Measurements from ENCODE around the gene CMSS1. TPM values are rescaled to one million over a fixed set of nuclear protein-coding genes. Genes with fewer than 3 reads are reported as not detected.

The CMSS1 gene
- polyA plus RNA-seq, 1 donor from 2014 or later: 31.8 TPM

DNA sequence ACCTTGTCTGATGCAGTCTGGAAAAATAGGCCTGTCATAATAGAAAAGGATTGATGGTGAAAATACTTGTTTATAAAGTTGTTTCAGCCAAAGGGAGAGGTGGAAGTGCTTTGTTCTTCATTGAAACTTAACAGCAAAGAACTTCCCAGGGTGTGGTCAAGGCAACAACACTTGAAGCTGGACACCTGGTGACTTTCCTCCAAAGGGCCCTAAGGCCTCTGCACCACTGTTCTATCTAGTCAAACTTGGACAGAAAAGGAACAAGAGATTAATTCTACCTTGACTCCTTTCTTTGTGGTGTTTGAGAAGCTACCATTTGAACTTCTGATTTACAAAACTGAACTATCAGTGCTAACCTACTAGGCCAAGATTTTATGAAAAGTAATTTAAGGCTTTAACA, 102.0 kb downstream of the CMSS1 start:
- Histone ChIP-seq H3K9ac (ENCODE audit: low read length) (no peak overlapping the region), H3K79me2 (replicated peaks; ENCODE audit: insufficient read depth, low read length) (no peaks in the 10 kb centered on the region), H3K27me3 (ENCODE audit: insufficient read depth, low read depth, low read length) (no peaks in the 10 kb centered on the region), H3K4me3 (ENCODE audit: low read length) (no peak overlapping the region), H3K9me3 (ENCODE audit: low read length) (no peaks in the 10 kb centered on the region), H4K20me1 (ENCODE audit: insufficient read depth) (no peaks in the 10 kb centered on the region), H3F3A (ENCODE audit: insufficient read depth, low read length, poor library complexity, severe bottlenecking) (no peaks in the 10 kb centered on the region), H3K9me2 (ENCODE audit: insufficient read depth, low read length) (no peaks in the 10 kb centered on the region), H3K36me3 (ENCODE audit: insufficient read depth, low read length) (no peaks in the 10 kb centered on the region), H2AFZ (ENCODE audit: low read depth, low read length) (no peak overlapping the region), H3K4me2 (ENCODE audit: low read length) (no peak overlapping the region), H3K27ac (ENCODE audit: low read length) (no peak overlapping the region)
- TF ChIP-seq SMC3 (conservative IDR thresholded peaks at IDR 0.05; ENCODE audit: poor library complexity) (no peak), EZH2 (IDR thresholded peaks at IDR 0.05; ENCODE audit: borderline replicate concordance, insufficient read depth, low read length, poor library complexity, severe bottlenecking) (no peak), TAF1 (IDR thresholded peaks at IDR 0.05; ENCODE audit: low read depth) (no peak), EP300 (conservative IDR thresholded peaks at IDR 0.05; ENCODE audit: poor library complexity, severe bottlenecking) (no peak), RAD21 (conservative IDR thresholded peaks at IDR 0.05) (no peak), MXI1 (conservative IDR thresholded peaks at IDR 0.05; ENCODE audit: poor library complexity, severe bottlenecking) (no peak), POLR2AphosphoS5 (IDR thresholded peaks at IDR 0.05) (no peak)
- TF ChIP-seq, protein P1, sequence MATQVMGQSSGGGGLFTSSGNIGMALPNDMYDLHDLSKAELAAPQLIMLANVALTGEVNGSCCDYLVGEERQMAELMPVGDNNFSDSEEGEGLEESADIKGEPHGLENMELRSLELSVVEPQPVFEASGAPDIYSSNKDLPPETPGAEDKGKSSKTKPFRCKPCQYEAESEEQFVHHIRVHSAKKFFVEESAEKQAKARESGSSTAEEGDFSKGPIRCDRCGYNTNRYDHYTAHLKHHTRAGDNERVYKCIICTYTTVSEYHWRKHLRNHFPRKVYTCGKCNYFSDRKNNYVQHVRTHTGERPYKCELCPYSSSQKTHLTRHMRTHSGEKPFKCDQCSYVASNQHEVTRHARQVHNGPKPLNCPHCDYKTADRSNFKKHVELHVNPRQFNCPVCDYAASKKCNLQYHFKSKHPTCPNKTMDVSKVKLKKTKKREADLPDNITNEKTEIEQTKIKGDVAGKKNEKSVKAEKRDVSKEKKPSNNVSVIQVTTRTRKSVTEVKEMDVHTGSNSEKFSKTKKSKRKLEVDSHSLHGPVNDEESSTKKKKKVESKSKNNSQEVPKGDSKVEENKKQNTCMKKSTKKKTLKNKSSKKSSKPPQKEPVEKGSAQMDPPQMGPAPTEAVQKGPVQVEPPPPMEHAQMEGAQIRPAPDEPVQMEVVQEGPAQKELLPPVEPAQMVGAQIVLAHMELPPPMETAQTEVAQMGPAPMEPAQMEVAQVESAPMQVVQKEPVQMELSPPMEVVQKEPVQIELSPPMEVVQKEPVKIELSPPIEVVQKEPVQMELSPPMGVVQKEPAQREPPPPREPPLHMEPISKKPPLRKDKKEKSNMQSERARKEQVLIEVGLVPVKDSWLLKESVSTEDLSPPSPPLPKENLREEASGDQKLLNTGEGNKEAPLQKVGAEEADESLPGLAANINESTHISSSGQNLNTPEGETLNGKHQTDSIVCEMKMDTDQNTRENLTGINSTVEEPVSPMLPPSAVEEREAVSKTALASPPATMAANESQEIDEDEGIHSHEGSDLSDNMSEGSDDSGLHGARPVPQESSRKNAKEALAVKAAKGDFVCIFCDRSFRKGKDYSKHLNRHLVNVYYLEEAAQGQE (IDR thresholded peaks at IDR 0.05; ENCODE audit: borderline replicate concordance): no peak
- TF ChIP-seq, protein P2, sequence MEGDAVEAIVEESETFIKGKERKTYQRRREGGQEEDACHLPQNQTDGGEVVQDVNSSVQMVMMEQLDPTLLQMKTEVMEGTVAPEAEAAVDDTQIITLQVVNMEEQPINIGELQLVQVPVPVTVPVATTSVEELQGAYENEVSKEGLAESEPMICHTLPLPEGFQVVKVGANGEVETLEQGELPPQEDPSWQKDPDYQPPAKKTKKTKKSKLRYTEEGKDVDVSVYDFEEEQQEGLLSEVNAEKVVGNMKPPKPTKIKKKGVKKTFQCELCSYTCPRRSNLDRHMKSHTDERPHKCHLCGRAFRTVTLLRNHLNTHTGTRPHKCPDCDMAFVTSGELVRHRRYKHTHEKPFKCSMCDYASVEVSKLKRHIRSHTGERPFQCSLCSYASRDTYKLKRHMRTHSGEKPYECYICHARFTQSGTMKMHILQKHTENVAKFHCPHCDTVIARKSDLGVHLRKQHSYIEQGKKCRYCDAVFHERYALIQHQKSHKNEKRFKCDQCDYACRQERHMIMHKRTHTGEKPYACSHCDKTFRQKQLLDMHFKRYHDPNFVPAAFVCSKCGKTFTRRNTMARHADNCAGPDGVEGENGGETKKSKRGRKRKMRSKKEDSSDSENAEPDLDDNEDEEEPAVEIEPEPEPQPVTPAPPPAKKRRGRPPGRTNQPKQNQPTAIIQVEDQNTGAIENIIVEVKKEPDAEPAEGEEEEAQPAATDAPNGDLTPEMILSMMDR (IDR thresholded peaks at IDR 0.05; ENCODE audit: poor library complexity, severe bottlenecking): no peak

DNA sequence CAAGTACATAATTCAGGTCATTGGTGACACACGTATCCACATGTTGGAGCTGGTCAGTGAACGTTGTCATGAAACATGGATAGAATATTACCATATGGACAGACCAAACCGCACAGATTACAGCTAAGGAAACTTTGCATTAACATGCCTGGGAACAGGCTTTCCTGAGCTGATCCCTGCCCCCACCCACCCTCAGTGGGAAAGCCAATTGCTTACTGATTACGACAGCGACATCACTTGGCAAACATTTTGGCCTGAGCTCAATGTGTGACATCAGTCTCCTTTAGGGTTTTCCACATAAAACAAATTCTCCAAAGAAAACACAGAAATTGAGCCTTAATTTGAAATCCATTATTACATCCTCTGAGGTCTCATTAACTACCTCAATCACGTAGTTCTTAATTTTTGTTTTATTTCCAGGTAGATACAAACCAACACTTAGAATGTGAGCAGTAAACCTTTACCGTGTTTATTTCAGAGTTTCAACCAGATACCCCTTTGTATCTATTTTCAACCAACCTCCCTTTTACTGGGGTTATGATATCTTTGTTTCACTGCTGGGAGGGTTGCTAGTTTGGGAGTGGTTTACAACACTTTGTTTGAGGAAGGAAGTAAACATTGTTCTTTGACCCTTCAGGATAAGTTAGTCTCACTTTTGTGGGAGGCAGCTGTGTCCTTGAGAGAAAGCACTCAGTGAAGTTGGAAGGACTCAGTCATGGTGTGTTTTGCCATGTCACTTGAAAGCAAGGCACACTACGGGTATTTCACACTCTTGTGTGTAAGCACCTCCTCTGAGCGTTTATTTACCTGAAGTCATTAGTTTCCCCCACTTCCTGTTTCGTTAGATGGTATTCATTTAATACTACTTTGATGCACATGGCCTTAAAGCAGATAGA, 103.1 kb downstream of the CMSS1 start:
- H3K36me3 ChIP-seq (ENCODE audit: insufficient read depth, low read length): no peaks in the 10 kb centered on the region
- no peaks in the 10 kb centered on the region for H4K20me1 ChIP-seq (ENCODE audit: insufficient read depth)
- H3K4me2 ChIP-seq (ENCODE audit: low read length): no peak overlapping the region
- no peaks in the 10 kb centered on the region for H3K9me2 ChIP-seq (ENCODE audit: insufficient read depth, low read length)
- no peak overlapping the region for H2AFZ ChIP-seq (ENCODE audit: low read depth, low read length)
- H3K79me2 ChIP-seq (replicated peaks; ENCODE audit: insufficient read depth, low read length): no peaks in the 10 kb centered on the region
- no peak overlapping the region for H3K9ac ChIP-seq (ENCODE audit: low read length)
- no peaks in the 10 kb centered on the region for H3K27me3 ChIP-seq (ENCODE audit: insufficient read depth, low read depth, low read length)
- no peaks in the 10 kb centered on the region for H3F3A ChIP-seq (ENCODE audit: insufficient read depth, low read length, poor library complexity, severe bottlenecking)
- no peak overlapping the region for H3K27ac ChIP-seq (ENCODE audit: low read length)
- TF ChIP-seq MXI1 (conservative IDR thresholded peaks at IDR 0.05; ENCODE audit: poor library complexity, severe bottlenecking): no peak
- no peak for TF ChIP-seq POLR2AphosphoS5 (IDR thresholded peaks at IDR 0.05)
- no peak for TF ChIP-seq EP300 (conservative IDR thresholded peaks at IDR 0.05; ENCODE audit: poor library complexity, severe bottlenecking)
- no peak for TF ChIP-seq EZH2 (IDR thresholded peaks at IDR 0.05; ENCODE audit: borderline replicate concordance, insufficient read depth, low read length, poor library complexity, severe bottlenecking)
- TF ChIP-seq, protein P1 (IDR thresholded peaks at IDR 0.05; ENCODE audit: borderline replicate concordance): no peak
- H3K4me3 ChIP-seq (ENCODE audit: low read length): no peak overlapping the region
- no peaks in the 10 kb centered on the region for H3K9me3 ChIP-seq (ENCODE audit: low read length)
